SU-DHL-6 (cell line): ENCODE results near the gene ATCAY.

Experiments
- H2AFZ ChIP-seq: fragments of 200-600 bp; sonication (generic); 2 replicates; pipeline ENCODE4 v1.6.1; 2014; ENCODE audit warnings: low read depth, mild to moderate bottlenecking, moderate library complexity, mixed read lengths, antibody characterized with exemption, low read length; ENCODE audit not compliant: severe bottlenecking
- H3F3A ChIP-seq: fragments of 200-600 bp; shearing (Covaris generic); 2 replicates; pipeline ENCODE4 v1.6.0; 2016; ENCODE audit warnings: antibody characterized with exemption, mild to moderate bottlenecking; ENCODE audit not compliant: insufficient read depth
- H3K27ac ChIP-seq: fragments of 200-600 bp; sonication (generic); 2 replicates; pipeline ENCODE4 v1.5.1; 2016; ENCODE audit warnings: low read depth, mild to moderate bottlenecking, low read length, moderate library complexity, mixed read lengths
- H3K27me3 ChIP-seq: fragments of 200-600 bp; sonication (generic), shearing (Covaris generic); 2 replicates; pipeline ENCODE4 v1.6.0; 2014; ENCODE audit warnings: mild to moderate bottlenecking, low read length
- H3K36me3 ChIP-seq: fragments of 200-600 bp; sonication (generic); 2 replicates; pipeline ENCODE4 v1.6.1; 2014; ENCODE audit warnings: mild to moderate bottlenecking, low read length, mixed read lengths
- H3K4me2 ChIP-seq: fragments of 300-600, 200-600 bp; shearing (Covaris generic), sonication (generic); 2 replicates; pipeline ENCODE4 v1.6.0; 2014; ENCODE audit warnings: low read length, low read depth, mild to moderate bottlenecking; ENCODE audit not compliant: poor library complexity, severe bottlenecking
- H3K4me3 ChIP-seq: fragments of 200-600 bp; sonication (generic); 2 replicates; pipeline ENCODE4 v1.5.1; 2014; ENCODE audit warnings: antibody characterized with exemption, low read length, mild to moderate bottlenecking, mixed read lengths; ENCODE audit not compliant: insufficient read depth, poor library complexity, severe bottlenecking
- H3K79me2 ChIP-seq: fragments of 200-600 bp; sonication (generic); 2 replicates; pipeline ENCODE4 v1.6.1; 2014; ENCODE audit warnings: mild to moderate bottlenecking, low read length, moderate library complexity; ENCODE audit not compliant: insufficient read depth
- H3K9ac ChIP-seq: fragments of 200-600 bp; sonication (generic); 2 replicates; pipeline ENCODE4 v1.7.0; 2014; ENCODE audit warnings: mild to moderate bottlenecking, low read length
- H3K9me2 ChIP-seq: fragments of 200-600 bp; sonication (generic); replicated peaks from 2 replicates; pipeline ENCODE4 v1.6.1; 2014; ENCODE audit warnings: low read length; ENCODE audit not compliant: insufficient read depth
- H3K9me3 ChIP-seq: fragments of 200-600 bp; sonication (generic); 2 replicates; pipeline ENCODE4 v1.6.1; 2014; ENCODE audit warnings: low read length, mixed read lengths; ENCODE audit not compliant: insufficient read depth
- H4K20me1 ChIP-seq: fragments of 200-600 bp; sonication (generic); 2 replicates; pipeline ENCODE4 v1.6.1; 2014; ENCODE audit warnings: low read depth, mild to moderate bottlenecking, antibody characterized with exemption, low read length, moderate library complexity, mixed read lengths
- CTCF ChIP-seq: fragments of 200-600 bp; sonication (generic); IDR thresholded peaks from one replicate; pipeline ENCODE4 v1.5.1; 2017; ENCODE audit warnings: antibody characterized with exemption, mild to moderate bottlenecking, low read length, moderate library complexity; ENCODE audit not compliant: insufficient read depth, poor library complexity, severe bottlenecking
- EZH2phosphoT487 ChIP-seq: fragments of 200-600 bp; sonication (generic), shearing (Covaris generic); conservative IDR thresholded peaks from 2 replicates; pipeline ENCODE4 v1.6.1; 2018; ENCODE audit warnings: mild to moderate bottlenecking, antibody characterized with exemption, low read length, moderate library complexity, mixed read lengths

Gene ATCAY

DNA sequence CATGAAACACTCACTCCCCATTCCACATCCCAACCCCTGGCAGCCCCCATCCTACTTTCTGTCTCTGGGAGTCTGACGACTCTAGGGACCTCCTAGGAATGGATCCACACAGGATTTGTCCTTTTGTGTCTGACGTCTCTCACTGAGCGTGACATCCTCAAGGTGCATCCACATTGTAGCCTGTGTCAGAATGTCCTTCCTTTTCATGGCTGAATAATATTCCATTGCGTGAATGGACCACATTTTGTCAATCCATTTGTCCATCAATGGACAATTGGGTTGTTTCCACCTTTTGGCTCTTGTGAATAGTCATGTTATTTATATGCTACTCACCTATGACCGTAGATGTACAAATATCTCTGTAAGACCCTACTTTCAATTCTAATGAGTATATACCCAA is 35.5 kb downstream of the ATCAY start:
- Histone ChIP-seq H3K9ac (no peak overlapping the region), H4K20me1 (no peaks in the 10 kb centered on the region), H3K9me3 (no peaks in the 10 kb centered on the region), H3K27me3 (no peaks in the 10 kb centered on the region), H3K4me3 (no peak overlapping the region), H3K79me2 (no peaks in the 10 kb centered on the region), H3F3A (no peaks in the 10 kb centered on the region), H3K36me3 (no peaks in the 10 kb centered on the region), H3K27ac (no peak overlapping the region), H3K9me2 (no peaks in the 10 kb centered on the region), H3K4me2 (no peak overlapping the region), H2AFZ (no peak overlapping the region)
- TF ChIP-seq EZH2phosphoT487 (no peak), CTCF (no peak)

GRCh38 chr19:3919793-3920192 is 39.3 kb downstream of the ATCAY start:
- TF ChIP-seq CTCF (no peak), EZH2phosphoT487 (no peak)
- H3K27me3 ChIP-seq = no peaks in the 10 kb centered on the region
- no peak overlapping the region for H2AFZ ChIP-seq
- no peak overlapping the region for H3K9ac ChIP-seq
- no peaks in the 10 kb centered on the region for H3K79me2 ChIP-seq
- no peaks in the 10 kb centered on the region for H3K36me3 ChIP-seq
- H3K4me3 ChIP-seq = no peak overlapping the region
- no peaks in the 10 kb centered on the region for H4K20me1 ChIP-seq
- H3K27ac ChIP-seq = no peak overlapping the region
- H3F3A ChIP-seq = no peaks in the 10 kb centered on the region
- H3K9me3 ChIP-seq = peaks cover 4% of the 10 kb centered on the region; the same call in 1 of the 2 replicates
- H3K4me2 ChIP-seq = no peak overlapping the region
- no peaks in the 10 kb centered on the region for H3K9me2 ChIP-seq

GRCh38 chr19:3923096-3923758 is 42.7 kb downstream of the ATCAY start:
- Histone ChIP-seq H3F3A (no peaks in the 10 kb centered on the region), H3K27me3 (no peaks in the 10 kb centered on the region), H3K9ac (no peak overlapping the region), H3K9me2 (no peaks in the 10 kb centered on the region), H2AFZ (no peak overlapping the region), H3K36me3 (no peaks in the 10 kb centered on the region), H3K9me3 (peaks cover 4% of the 10 kb centered on the region; the same call in 1 of the 2 replicates), H3K4me3 (no peak overlapping the region), H3K4me2 (no peak overlapping the region), H4K20me1 (no peaks in the 10 kb centered on the region), H3K27ac (no peak overlapping the region), H3K79me2 (no peaks in the 10 kb centered on the region)
- TF ChIP-seq EZH2phosphoT487 (no peak), CTCF (no peak)
